ENCODE measurements around the gene PEX7. TPM values are rescaled to one million over a fixed set of nuclear protein-coding genes. Genes with fewer than 3 reads are reported as not detected.

The PEX7 gene, protein sequence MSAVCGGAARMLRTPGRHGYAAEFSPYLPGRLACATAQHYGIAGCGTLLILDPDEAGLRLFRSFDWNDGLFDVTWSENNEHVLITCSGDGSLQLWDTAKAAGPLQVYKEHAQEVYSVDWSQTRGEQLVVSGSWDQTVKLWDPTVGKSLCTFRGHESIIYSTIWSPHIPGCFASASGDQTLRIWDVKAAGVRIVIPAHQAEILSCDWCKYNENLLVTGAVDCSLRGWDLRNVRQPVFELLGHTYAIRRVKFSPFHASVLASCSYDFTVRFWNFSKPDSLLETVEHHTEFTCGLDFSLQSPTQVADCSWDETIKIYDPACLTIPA
- total RNA-seq (2022; extraction: Qiagen RNA extraction): 4.5 to 5.5 TPM (median 4.8 TPM) in 5 replicates

DNA sequence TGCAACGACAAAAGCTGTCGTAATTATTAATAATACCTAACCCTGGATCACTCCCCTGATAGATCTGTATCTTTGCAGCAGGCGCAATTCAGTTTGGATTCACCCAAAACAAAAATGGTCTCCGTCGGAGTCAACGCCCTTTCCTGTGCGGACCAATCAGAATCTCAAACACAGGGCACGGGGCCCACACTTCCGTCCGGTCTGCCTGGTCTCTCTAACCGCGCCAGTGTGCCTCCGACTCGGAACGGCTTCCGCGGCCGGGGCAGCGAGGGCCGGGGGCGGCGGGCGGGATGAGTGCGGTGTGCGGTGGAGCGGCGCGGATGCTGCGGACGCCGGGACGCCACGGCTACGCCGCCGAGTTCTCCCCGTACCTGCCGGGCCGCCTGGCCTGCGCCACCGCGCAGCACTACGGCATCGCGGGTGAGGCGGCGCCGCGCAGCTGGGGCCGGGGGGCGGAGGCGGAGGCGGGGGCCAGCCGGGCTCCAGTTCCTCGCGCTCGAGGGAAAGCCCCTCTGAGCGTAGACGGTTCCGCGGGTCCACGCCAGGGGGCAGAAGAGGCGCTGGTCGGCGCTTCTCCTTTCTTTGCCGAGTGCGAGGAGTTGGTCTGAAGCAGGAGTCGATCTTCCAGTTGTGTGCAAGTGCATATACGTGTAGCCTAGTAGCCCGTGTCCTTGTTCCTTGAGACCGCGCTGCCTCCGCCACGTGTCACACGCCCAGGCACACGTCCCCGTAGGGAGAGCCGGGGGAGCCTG, at the start of gene PEX7:
Gene PEX7, plus strand, starts transcription at position 217 of the 752 bp plus-strand sequence. Its CDS starts 74 bp downstream, at position 291.

DNA sequence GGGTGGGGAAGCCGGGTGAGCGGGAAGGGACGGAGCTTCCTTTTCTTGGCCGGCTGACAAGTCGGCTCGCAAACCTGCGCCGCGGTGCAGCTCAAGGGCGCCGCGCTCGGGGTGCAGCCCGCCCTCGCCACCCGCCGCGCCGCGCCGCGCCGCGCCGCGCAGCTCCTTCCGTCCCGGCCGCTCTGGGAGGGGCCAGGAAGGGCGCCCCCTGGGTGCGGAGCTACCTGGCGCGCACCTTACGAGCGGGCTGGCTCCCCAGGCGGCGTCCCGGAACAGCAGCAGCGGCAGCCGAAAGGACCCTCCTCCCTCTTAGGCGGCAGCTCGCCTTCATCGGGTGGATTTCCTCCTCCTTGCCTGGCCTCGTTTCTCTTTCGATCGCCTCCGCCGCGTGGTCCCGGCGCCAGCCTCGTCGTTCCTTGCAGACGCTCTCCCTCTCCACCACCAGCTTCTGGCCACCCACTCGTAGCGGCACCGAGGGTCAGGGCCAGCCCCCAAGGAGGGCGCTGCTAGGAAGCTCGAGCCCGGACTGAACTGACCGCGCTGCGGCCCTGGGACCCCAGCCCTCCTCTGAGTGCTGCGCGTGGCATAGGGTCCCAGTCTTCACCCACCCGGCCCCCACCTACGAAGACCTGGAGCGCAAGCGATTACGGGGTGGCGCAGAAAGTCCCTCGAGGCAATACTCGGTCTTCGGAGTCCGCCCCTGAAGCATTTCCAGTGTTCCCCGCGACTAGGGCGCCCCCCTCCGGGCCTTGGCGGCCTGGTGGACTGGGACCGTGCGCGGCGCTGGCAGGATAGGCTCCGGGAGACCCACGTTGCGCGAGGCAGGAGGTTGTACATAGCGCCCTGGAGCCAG, 29.8 kb upstream of the PEX7 start, which contains the start of gene MAP3K5:
Gene MAP3K5, minus strand, starts transcription at position 68 of the 853 bp plus-strand sequence. CDS start 320 bp downstream, outside the sequence.

DNA sequence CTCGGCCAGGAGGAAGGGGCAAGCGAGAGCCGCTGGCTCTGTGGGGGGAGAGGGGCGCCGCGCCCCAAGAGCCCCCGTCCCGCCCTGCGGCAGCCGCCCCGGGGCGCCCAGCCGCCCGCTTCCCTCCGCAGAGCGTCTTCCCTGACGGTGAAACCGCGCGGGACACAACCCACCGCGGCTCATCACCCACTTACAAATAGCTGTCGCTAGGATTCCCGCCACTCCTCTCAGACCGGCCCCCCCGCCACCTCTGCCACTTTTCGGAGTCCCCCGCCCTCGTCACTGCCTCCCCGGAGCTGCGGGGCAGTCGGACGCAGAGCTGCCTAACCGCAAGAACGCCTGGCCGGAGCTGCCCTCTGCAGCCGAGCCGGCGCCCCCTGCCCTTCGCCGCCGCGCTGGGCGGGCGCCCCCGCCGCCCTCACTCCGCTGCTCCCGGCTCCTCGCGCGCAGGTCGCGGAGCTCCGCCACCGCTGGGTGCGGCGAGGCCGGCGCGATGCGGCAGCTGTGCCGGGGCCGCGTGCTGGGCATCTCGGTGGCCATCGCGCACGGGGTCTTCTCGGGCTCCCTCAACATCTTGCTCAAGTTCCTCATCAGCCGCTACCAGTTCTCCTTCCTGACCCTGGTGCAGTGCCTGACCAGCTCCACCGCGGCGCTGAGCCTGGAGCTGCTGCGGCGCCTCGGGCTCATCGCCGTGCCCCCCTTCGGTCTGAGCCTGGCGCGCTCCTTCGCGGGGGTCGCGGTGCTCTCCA, 99.7 kb downstream of the PEX7 start, which contains the start of gene SLC35D3:
Gene SLC35D3, plus strand, starts transcription at position 366 of the 749 bp plus-strand sequence. Its CDS starts 128 bp downstream, at position 494.

Other genes with a start within 250 kb of the PEX7 start
- gene MAP3K5, start 30.1 kb upstream of the PEX7 start, total RNA-seq (2022; extraction: Qiagen RNA extraction): 1.7 to 2.6 TPM (median 2.2 TPM) in 5 replicates
- 0.04 to 0.07 TPM (median 0.06 TPM) in 5 replicates for gene SLC35D3, start 99.7 kb downstream of the PEX7 start, total RNA-seq (2022; extraction: Qiagen RNA extraction)
- gene IL20RA, start 222.4 kb downstream of the PEX7 start, total RNA-seq (2022; extraction: Qiagen RNA extraction): 0.02 to 0.12 TPM (median 0.07 TPM) in 5 replicates